Loucy (cell line): Measurements from ENCODE around the gene OTUD4.
A peak's percentile ranks its signal among the peaks of the same experiment; 100 is the strongest.

ENCODE experiments used
- H2AFZ ChIP-seq: fragments of 200-600 bp; sonication (generic); 2 replicates; pipeline ENCODE4 v1.6.0; 2016; ENCODE audit warnings: antibody characterized with exemption, mild to moderate bottlenecking, low read length, moderate library complexity
- H3F3A ChIP-seq: fragments of 200-600 bp; 2 replicates; pipeline ENCODE4 v1.6.0; 2016; ENCODE audit warnings: antibody characterized with exemption, low read depth, mild to moderate bottlenecking
- H3K27me3 ChIP-seq: fragments of 200-600 bp; sonication (generic); 2 replicates; pipeline ENCODE4 v1.6.1; 2014; ENCODE audit warnings: low read length, mild to moderate bottlenecking; ENCODE audit not compliant: insufficient read depth, poor library complexity, severe bottlenecking
- H3K36me3 ChIP-seq: fragments of 200-600 bp; sonication (generic); 2 replicates; pipeline ENCODE4 v1.6.1; 2016; ENCODE audit warnings: low read length; ENCODE audit not compliant: insufficient read depth
- H3K4me1 ChIP-seq: fragments of 200-600 bp; sonication (generic); 2 replicates; pipeline ENCODE4 v1.5.1; 2014; ENCODE audit warnings: low read length, mild to moderate bottlenecking; ENCODE audit not compliant: insufficient read depth, poor library complexity, severe bottlenecking
- H3K4me2 ChIP-seq: fragments of 200-600 bp; sonication (generic); 2 replicates; pipeline ENCODE4 v1.6.0; 2014; ENCODE audit warnings: antibody characterized with exemption, low read length, low read depth, mild to moderate bottlenecking; ENCODE audit not compliant: poor library complexity, severe bottlenecking
- H3K4me3 ChIP-seq: fragments of 200-600 bp; sonication (generic); 2 replicates; pipeline ENCODE4 v1.5.1; 2014; ENCODE audit warnings: low read length, mild to moderate bottlenecking, mixed read lengths; ENCODE audit not compliant: poor library complexity, severe bottlenecking
- H3K79me2 ChIP-seq: fragments of 200-600 bp; sonication (generic); 2 replicates; pipeline ENCODE4 v1.6.1; 2014; ENCODE audit warnings: low read length; ENCODE audit not compliant: insufficient read depth
- H3K9ac ChIP-seq: fragments of 200-600 bp; sonication (generic); 2 replicates; pipeline ENCODE4 v1.6.0; 2014; ENCODE audit warnings: mild to moderate bottlenecking, low read depth, low read length, moderate library complexity; ENCODE audit not compliant: poor library complexity, severe bottlenecking
- H3K9me2 ChIP-seq: fragments of 200-600 bp; sonication (generic); replicated peaks from 2 replicates; pipeline ENCODE4 v1.6.1; 2016; ENCODE audit warnings: low read depth, low read length, mixed read lengths
- H3K9me3 ChIP-seq: fragments of 200-600 bp; sonication (generic); 2 replicates; pipeline ENCODE4 v1.6.1; 2014; ENCODE audit warnings: mild to moderate bottlenecking, antibody characterized with exemption, low read length, low read depth; ENCODE audit not compliant: insufficient read depth
- H4K20me1 ChIP-seq: fragments of 200-600 bp; sonication (generic); 2 replicates; pipeline ENCODE4 v1.6.0; 2014; ENCODE audit warnings: antibody characterized with exemption, low read length, mild to moderate bottlenecking; ENCODE audit not compliant: insufficient read depth, poor library complexity, severe bottlenecking
- EZH2phosphoT487 ChIP-seq: fragments of 200-600 bp; IDR thresholded peaks from 2 replicates; pipeline ENCODE4 v1.6.1; 2018; ENCODE audit warnings: antibody characterized with exemption, mild to moderate bottlenecking, moderate library complexity, borderline replicate concordance
- TF ChIP-seq, protein P1 (sequence below): fragments of 200-600 bp; sonication (generic); conservative IDR thresholded peaks from 2 replicates; pipeline ENCODE4 v1.5.1; 2014; ENCODE audit warnings: mild to moderate bottlenecking, antibody characterized with exemption, low read length

OTUD4 gene

DNA sequence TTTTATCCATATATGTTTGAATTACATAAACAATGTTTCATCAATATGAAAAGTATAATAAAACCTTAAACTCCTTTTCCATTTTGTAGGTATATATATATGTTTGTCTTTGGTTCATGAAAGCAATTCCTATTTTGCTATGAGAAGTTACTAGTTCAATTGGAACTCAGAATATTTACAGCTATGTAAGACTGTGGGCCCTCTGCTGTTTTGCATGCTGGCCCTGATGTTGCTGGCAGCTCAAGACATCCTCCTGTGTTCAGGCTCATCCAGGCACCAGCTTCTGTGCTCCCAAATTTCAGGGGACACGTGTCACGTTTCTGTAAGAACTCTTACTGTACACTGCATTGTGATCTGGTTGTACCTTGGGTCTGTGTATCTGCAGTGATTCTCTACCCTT is 38.7 kb upstream of the OTUD4 start:
- Histone ChIP-seq H2AFZ (no peak overlapping the region), H3K9ac (no peak overlapping the region), H3K4me1 (peaks cover 10% of the 10 kb centered on the region), H3K27me3 (no peaks in the 10 kb centered on the region), H3K36me3 (no peaks in the 10 kb centered on the region), H3K9me3 (no peaks in the 10 kb centered on the region), H3K79me2 (no peaks in the 10 kb centered on the region), H4K20me1 (no peaks in the 10 kb centered on the region), H3K9me2 (no peaks in the 10 kb centered on the region), H3F3A (no peaks in the 10 kb centered on the region), H3K4me3 (no peak overlapping the region), H3K4me2 (no peak overlapping the region)
- TF ChIP-seq EZH2phosphoT487, result no peak
- TF ChIP-seq, protein P1, sequence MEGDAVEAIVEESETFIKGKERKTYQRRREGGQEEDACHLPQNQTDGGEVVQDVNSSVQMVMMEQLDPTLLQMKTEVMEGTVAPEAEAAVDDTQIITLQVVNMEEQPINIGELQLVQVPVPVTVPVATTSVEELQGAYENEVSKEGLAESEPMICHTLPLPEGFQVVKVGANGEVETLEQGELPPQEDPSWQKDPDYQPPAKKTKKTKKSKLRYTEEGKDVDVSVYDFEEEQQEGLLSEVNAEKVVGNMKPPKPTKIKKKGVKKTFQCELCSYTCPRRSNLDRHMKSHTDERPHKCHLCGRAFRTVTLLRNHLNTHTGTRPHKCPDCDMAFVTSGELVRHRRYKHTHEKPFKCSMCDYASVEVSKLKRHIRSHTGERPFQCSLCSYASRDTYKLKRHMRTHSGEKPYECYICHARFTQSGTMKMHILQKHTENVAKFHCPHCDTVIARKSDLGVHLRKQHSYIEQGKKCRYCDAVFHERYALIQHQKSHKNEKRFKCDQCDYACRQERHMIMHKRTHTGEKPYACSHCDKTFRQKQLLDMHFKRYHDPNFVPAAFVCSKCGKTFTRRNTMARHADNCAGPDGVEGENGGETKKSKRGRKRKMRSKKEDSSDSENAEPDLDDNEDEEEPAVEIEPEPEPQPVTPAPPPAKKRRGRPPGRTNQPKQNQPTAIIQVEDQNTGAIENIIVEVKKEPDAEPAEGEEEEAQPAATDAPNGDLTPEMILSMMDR, result no peak

DNA sequence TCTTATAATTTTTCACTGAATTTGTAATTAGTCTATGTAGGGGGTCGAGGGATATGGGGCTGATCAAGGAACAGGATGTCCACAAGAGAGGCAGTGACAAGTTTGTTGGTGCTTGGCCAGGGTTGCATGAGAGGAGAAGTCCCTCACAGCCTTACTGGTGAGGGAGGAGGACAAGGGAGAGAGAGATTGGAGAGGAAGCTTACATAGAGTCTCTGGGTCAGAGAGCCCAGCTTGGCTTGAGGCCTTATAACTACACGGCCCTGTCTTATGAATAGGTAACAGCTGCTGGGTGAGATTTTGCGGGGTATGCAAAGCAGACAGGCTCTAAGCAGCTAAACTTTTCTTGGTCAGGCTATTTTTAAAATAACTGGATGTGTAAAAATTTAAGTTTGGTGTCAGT is 37.9 kb upstream of the OTUD4 start:
- H3K4me3 ChIP-seq, result no peak overlapping the region
- H3K9me2 ChIP-seq, result no peaks in the 10 kb centered on the region
- H3K4me1 ChIP-seq, result peaks cover 10% of the 10 kb centered on the region
- TF ChIP-seq, protein P1, result no peak
- no peak for TF ChIP-seq EZH2phosphoT487
- H3F3A ChIP-seq, result no peaks in the 10 kb centered on the region
- H2AFZ ChIP-seq, result no peak overlapping the region
- no peaks in the 10 kb centered on the region for H3K9me3 ChIP-seq
- no peak overlapping the region for H3K4me2 ChIP-seq
- no peaks in the 10 kb centered on the region for H3K27me3 ChIP-seq
- H3K36me3 ChIP-seq, result no peaks in the 10 kb centered on the region
- H4K20me1 ChIP-seq, result no peaks in the 10 kb centered on the region
- H3K9ac ChIP-seq, result no peak overlapping the region
- H3K79me2 ChIP-seq, result no peaks in the 10 kb centered on the region

- 0 out of 2 replicates have a peak overlapping the region, but pooled peaks have one; percentile 20 for H2AFZ ChIP-seq
- no peaks in the 10 kb centered on the region for H3K27me3 ChIP-seq
- H3K79me2 ChIP-seq, result no peaks in the 10 kb centered on the region
- H3K4me3 ChIP-seq, result no peak overlapping the region
- no peak overlapping the region for H3K4me2 ChIP-seq
- peaks cover 10% of the 10 kb centered on the region for H3K4me1 ChIP-seq
- no peaks in the 10 kb centered on the region for H3K36me3 ChIP-seq
- H3K9me3 ChIP-seq, result no peaks in the 10 kb centered on the region
- no peaks in the 10 kb centered on the region for H4K20me1 ChIP-seq
- H3F3A ChIP-seq, result no peaks in the 10 kb centered on the region
- no peak for TF ChIP-seq EZH2phosphoT487
- TF ChIP-seq, protein P1, result no peak
- H3K9ac ChIP-seq, result no peak overlapping the region
- no peaks in the 10 kb centered on the region for H3K9me2 ChIP-seq
These were observed 37.0 kb upstream of the OTUD4 start for GRCh38 chr4:145217349-145217748.
